HG03439 (cell line): ENCODE data around the gene HAAO.

Source experiments
- ATAC-seq: cut with Tn5 transposase; IDR thresholded peaks from one replicate; pipeline ENCODE4 v1.9.1; 2021; ENCODE audit warnings: mild to moderate bottlenecking, moderate library complexity; ENCODE audit not compliant: unreplicated experiment

HAAO gene

GRCh38 chr2:42794271-42795046, 2.1 kb upstream of the HAAO start:
- ATAC-seq: no peak

DNA sequence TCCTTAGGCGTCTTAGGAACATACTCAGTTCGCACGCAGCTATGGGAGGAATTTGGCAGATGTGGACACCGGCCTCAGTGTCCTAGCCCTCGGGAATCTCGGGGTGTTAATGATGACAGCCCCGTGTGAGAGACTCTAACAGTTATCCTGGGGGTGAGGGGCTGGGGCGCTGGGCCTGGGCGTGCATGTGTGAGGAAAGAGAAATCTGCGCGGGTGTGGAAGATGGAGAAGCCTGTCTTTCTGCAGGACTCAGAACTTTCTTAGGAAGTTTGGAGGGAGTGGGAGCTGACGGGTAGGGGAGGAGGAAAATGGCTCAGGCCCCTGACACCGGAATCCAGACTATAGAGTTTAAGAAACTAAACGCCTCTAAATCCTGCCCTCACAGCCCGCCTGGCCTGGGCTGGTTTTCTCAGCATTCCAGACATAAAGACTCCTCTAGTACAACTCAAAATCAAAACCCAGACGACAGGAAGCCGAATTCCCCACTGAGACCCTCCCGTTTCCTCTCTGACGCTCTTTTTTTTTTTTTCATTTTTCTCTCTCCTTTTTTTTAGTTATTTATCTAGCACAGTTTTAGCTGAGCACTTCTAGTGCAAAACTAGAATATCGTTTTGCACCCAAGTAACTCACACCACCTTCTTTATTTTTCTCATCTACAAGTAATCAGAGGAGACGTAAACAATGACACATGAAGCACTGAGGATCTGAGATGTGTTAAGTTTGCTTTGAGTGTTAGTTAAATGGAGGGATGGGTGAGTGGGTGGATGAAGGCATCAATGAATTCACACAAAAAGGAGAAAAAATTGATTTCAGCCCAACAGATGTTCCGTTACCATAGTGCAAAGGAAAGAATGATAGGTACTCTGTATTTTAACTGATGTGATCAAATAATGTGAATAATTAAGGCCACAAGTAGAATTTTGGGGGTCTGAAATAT, 1.2 kb upstream of the HAAO start:
- no peak for ATAC-seq

DNA sequence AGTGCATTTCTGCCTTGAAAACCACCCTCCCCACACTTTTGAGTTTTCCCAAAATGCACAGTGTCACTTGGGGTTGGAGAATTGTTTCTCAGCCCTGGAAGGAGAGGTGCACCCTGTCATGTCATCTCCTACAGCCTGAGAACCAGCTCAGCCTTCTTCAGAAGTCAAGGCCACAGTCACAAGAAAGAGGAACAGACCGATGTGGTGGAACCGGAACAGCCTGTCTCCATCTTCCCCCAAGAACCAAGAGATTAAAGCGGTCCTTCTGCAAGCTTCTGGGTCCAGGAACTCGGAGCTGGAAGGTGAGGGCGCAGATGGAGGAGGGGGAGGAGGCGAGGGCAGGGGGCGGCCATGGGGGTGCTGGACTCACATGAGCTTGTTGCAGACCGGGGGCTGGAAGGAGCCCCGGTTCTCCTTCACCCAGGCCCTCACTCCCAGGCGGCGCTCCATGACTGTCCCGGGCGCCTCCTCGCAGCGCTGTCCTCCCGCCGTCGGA, 248 bp downstream of the HAAO start:
- ATAC-seq: peak; percentile 18

- ATAC-seq: no peak
Observed at GRCh38 chr2:42791606-42792005, 777 bp downstream of the HAAO start.

- ATAC-seq: no peak
Observed at GRCh38 chr2:42789751-42790150, 2.6 kb downstream of the HAAO start.

DNA sequence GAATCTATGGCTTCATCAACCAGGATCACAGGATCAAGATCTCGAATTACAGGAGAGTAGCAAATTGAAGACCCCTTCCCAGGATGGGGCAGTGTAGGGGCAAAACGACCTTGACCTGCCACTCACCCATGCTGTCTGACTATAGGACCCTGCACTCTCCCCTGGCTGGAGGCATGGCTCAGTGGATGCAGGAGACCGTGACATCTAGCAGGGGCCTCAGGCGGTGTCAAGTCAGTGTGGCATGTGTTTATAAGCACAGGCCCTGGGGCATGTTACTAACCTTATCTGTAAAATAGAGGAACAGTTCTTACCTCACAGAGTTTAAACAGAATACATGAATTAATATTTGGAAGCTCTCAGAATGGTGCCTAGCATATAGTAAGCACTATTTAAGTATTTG, 3.5 kb downstream of the HAAO start:
- ATAC-seq: no peak

- ATAC-seq: no peak
Observed at GRCh38 chr2:42788478-42788793, 3.9 kb downstream of the HAAO start.

DNA sequence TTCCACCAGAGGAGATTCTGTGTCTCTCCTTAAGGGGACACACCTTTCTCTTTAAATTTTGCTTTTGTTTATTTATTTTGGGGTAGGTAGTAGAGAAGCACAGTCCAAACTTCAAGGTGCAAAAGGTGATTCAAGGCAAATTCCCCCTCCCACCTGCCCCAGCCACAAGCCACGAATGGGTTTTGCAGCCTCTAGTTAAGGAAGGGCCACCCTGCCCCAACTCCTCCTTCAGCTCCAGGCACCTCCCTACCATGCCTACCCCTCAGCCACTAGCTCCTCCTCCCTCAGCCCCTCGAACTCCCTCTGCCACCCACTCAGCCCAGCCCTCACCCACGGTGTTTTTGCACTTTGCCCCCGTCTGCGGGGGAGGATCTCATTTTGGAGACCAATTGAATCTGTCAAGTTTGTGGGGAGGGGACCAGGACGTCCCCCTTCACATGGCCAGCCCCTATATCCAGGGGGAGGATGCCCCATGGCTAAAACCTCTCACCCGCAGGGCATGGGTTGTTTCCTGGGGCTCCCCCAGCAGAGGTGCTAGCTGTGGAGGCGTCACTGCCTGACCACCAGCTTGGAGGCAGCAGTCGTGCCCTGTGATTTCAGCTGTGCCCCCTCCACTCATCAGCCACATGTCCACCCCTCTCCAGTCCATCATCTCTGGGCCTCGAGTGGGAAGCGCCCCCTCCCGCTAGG, 4.5 kb downstream of the HAAO start:
- no peak for ATAC-seq

DNA sequence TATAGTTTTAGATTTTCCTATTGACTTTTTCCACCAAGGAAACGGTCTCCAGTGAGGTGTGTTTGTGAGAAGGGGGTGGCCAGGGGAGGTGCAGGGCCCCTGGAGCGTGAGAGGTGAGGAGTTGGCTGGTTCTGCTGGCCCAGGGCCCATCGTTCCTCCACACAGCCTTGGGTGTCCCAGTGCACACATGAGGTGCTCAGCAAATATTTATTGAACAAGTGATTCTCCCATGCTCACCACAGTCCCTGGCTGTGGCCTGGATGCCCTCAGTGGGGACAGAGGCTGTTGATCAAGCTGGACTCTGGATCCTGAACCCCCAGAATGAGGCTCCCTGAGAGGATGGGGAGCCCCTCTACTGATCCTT, 5.0 kb downstream of the HAAO start:
- ATAC-seq: no peak

- ATAC-seq: no peak
Observed at GRCh38 chr2:42786561-42787345, 5.6 kb downstream of the HAAO start.

GRCh38 chr2:42784204-42784880, 8.0 kb downstream of the HAAO start:
- no peak for ATAC-seq

DNA sequence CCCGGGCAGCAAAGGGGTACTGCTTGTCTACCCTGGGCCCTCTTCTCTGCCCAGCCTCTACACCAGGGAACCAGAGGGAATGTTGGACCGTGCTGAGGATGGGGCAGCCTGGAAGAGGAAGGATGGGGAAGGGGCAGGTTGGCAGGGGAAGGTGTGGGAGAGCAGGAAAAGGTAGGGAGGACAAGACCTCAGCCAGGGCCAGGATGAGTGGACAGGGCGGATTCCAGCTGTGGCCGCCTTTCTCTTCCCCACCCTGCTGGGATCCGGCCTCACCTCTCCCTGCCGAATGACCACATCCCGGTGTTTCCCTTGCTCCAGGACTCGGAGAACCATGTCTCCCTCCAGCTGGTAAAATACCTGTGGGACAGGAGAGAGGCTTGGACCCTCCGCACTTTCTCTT, 8.9 kb downstream of the HAAO start:
- no peak for ATAC-seq

DNA sequence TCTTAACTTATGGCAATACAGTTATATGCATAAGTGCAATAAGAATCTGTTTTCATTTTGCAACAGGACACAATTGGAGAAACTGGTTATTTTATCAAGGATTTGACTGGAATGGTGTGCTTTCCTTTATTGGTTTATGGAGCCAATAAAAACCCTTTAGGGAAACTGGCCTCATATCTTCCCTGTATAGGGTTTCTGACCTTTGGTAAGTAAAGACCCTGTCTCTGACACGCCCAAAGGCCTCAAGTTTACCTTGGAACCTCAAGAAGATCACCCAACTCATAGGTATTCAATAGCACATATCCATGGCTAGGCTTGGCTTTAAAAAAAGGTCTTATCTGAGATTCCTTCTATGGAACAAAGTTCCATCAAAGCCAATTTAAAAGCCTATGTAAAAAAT, 11.2 kb downstream of the HAAO start:
- no peak for ATAC-seq

DNA sequence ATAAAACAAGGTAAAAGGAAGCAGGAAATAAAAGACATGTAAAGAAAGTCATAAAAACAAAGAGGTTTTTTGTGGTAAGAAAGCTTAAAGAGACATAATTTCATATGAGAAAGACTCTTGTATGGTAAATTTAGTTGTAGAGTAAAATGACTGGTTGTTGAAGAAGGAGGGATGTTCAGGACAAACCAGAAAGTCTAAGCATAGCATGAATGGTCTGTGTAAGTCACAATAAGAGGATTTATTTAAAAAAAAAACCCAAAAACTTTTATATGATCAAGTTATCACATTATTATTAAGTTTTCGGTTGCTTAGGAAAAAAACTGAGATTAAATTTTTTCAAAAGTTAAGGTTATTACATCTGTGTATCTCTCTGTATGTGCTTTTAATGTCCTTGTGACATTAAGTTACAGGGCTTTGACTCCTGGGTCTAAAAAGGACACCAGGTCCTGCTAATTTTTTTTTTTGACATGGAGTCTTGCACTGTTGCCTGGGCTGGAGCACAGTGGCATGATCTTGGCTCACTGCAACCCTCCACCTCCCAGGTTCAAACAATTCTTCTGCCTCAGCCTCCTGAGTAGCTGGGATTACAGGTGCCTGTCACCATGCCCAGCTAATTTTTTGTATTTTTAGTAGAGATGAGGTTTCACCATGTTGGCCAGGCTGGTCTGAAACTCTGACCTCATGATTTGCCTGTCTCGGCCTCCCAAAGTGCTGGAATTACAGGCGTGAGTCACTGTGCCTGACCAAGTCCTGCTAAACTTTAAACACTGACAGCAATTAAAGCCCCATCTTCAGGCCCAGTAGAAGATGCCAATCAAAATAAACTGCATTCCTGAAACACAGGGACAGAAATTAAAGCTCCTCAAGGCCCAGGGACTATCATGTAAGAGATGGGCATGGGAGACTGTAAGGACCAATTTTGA, 14.2 kb downstream of the HAAO start:
- ATAC-seq: no peak

GRCh38 chr2:42775810-42776209, 16.6 kb downstream of the HAAO start:
- no peak for ATAC-seq

DNA sequence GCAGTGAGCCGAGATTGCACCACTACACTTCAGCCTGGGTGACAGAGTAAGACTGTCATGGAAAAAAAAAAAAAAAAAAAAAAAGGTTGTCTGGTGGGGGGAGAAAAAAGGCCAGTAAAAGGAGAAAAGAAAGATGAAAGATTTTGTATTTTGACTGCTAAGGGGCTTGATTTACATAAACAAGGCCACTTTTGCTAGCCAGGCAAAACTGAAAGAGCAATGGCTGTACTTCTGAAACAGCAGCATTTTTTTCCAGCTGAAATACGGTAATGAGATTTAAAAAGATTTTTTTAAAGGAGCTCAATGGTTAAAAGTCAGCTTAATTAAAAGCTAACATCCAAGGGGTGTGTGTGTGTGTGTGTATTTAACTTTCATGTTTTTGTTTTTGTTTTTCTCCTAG, 17.2 kb downstream of the HAAO start:
- peak; percentile 56 for ATAC-seq

DNA sequence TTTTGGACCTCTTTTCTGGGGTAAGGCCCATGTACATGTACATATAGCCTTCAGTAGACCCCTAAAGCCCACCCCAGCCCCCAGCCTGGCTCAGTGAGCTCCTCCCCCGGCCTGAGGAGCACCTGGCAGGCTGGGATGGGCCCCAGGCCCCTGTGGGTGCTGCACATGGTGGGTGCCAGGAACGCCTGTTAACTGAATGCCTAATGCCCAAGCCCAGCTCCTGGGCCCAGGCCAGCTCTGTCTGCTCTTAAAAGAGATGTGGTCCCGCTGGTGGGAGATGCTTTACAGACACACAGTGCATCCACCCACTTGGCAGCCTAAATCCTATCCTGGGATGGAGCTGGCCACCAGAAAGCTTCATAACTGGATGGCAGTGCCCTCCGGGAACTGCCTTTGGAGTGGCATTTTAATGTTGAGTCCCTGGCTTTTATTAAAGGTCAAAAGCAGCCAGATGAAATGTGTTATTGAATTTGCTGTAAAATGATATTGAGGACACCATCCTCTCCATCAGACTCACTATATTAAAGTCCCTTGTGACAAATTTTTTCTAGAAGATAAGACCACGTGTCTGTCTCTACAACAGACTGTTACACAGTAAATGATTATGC, 20.7 kb downstream of the HAAO start:
- no peak for ATAC-seq

DNA sequence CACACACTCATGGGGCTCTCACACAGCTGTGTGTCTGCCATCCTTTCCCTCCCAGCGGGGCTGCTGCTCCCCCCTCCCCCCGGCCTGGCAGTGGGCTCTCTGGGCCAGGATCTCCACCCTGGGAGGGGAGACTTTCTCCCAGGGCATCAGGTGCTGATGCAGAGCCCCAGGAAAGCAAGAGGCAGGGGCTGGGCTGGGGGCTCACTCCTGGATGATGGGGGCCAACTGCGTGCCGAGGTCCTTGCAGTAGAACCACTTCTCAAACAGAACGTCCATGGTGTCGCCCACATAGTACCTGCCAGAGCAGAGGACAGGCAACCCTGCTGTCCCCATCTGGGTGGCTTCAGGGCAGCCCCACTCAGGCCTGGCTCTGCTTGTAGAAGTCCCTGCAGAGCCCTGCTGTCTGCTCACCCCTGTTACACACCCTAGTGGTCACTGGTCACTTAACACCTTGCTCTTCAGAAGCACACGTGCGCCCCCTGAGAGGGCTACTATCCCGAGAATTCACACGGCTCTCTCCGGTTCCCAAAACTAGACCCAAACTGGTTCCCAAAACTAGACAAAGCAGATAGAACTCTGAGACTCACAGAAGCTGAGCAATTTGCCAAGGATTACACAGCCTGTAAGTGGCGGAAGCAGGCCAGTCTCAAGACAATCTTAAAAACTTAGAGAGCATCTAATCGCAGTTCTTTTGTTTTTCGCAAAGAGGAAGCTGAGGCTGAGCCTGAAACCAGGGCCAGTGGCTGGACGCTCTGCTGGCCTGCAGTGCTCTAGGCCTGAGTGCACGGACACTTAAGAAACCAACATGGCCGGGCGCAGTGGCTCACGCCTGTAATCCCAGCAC, 21.9 kb downstream of the HAAO start:
- ATAC-seq: peak; percentile 55
